Femur (tissue), 1 donor: ENCODE results near the gene MXD4.
"Not testable (repeated sequence)": the region's sequence is repeated elsewhere in the genome, so short reads cannot be mapped to it uniquely, and the experiment has no call there.

ENCODE experiments used
- DNase-seq: peaks from one replicate; pipeline ENCODE4 v3.0.0-alpha.2; 2017

The MXD4 gene

GRCh38 chr4:2217726-2218125 is 44.2 kb downstream of the MXD4 start:
- no peak for DNase-seq

- DNase-seq = no peak
Observed at GRCh38 chr4:2212831-2213230, 49.1 kb downstream of the MXD4 start.

GRCh38 chr4:2202789-2203188 is 59.1 kb downstream of the MXD4 start:
- not testable (repeated sequence) for DNase-seq
